Suprapubic skin (tissue), 4 donors: ENCODE data around the gene CFC1. TPM values are rescaled to one million over a fixed set of nuclear protein-coding genes. Genes with fewer than 3 reads are reported as not detected.
"Not testable (repeated sequence)": the region's sequence is repeated elsewhere in the genome, so short reads cannot be mapped to it uniquely, and the experiment has no call there.

Experiments used
- DNase-seq, 2 donors: peaks; one replicate each; pipeline ENCODE4 v3.0.0-alpha.2; 2019; ENCODE audit warnings: low spot score in 2 of 2
- H3K27ac ChIP-seq: fragments of 200-600 bp; sonication (generic); one replicate; pipeline ENCODE4 v1.5.1; 2019
- H3K27me3 ChIP-seq: fragments of 200-600 bp; sonication (generic); one replicate; pipeline ENCODE4 v1.5.1; 2019
- H3K36me3 ChIP-seq: fragments of 200-600 bp; sonication (generic); one replicate; pipeline ENCODE4 v1.5.1; 2019
- H3K4me1 ChIP-seq: fragments of 200-600 bp; sonication (generic); one replicate; pipeline ENCODE4 v1.5.1; 2019
- H3K4me3 ChIP-seq: fragments of 200-600 bp; sonication (generic); one replicate; pipeline ENCODE4 v1.5.1; 2019; ENCODE audit warnings: mild to moderate bottlenecking
- H3K9me3 ChIP-seq: fragments of 200-600 bp; sonication (generic); one replicate; pipeline ENCODE4 v1.5.1; 2019
- WGBS: methylation state at CpG from one replicate; pipeline ENCODE4 v1.1.5; 2018; 5-methylcytosine and 5-hydroxymethylcytosine counted together
- total RNA-seq, 4 donors: library from RNA; depleted of rRNA; stranded (reverse); fragments of >200 nt; gene quantifications; one replicate each; pipeline ENCODE4 v1.1.0, GENCODE V29; 2016

CFC1 gene
- total RNA-seq, 4 donors from 2014 or later = not detected

DNA sequence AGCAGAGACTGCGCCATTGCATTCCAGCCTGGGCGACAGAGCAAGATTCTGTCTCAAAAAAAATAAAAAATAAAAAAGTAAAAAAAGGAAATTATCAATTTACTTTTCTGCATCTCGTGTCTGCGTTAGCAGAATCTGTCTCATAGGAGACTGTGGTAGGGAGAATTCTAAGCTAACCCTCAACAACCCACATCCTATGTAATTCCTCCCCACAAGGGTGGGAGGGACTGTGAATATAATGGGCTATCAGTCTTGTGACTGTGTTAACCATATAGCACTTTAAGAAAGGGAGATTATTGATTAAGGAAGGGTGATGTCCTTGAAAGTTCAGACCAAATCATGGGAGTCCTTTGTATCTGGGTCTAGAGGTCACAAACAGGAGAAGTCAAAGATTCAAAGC lies 33.2 kb downstream of the CFC1 start:
- H3K4me1 ChIP-seq, H3K27ac ChIP-seq, H3K36me3 ChIP-seq, DNase-seq, H3K27me3 ChIP-seq, H3K4me3 ChIP-seq, H3K9me3 ChIP-seq: not testable (repeated sequence)
- no CpG with 5 or more reads among the region's 4 CpGs for WGBS

DNA sequence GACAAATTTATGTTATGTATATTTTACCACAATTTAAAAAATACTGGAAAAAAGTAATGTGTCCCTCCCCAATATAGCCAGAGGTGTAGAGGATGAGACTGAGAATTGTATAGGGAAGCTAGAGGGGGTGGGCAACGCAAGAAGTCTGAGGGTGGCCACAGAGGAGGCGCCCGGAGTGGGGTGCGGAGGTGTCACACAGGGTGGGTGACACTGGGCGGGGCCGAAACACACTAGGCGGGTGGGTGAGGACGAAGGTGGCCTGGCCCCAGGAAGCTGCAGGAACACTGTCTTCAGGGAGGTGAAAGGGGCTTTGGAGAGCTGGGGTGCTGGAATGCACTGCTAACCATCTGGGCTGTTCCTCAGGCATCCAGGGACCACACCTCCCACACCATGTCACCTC lies 42.9 kb downstream of the CFC1 start:
- H3K36me3 ChIP-seq, H3K27me3 ChIP-seq, H3K9me3 ChIP-seq, H3K4me3 ChIP-seq, DNase-seq, H3K27ac ChIP-seq, H3K4me1 ChIP-seq: not testable (repeated sequence)
- WGBS = no CpG with 5 or more reads among the region's 8 CpGs

DNA sequence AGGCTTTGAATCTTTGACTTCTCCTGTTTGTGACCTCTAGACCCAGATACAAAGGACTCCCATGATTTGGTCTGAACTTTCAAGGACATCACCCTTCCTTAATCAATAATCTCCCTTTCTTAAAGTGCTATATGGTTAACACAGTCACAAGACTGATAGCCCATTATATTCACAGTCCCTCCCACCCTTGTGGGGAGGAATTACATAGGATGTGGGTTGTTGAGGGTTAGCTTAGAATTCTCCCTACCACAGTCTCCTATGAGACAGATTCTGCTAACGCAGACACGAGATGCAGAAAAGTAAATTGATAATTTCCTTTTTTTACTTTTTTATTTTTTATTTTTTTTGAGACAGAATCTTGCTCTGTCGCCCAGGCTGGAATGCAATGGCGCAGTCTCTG lies 45.2 kb downstream of the CFC1 start:
- not testable (repeated sequence) for H3K9me3 ChIP-seq, DNase-seq, H3K36me3 ChIP-seq, H3K4me3 ChIP-seq, H3K27ac ChIP-seq, H3K27me3 ChIP-seq, H3K4me1 ChIP-seq
- WGBS = no CpG with 5 or more reads among the region's 4 CpGs

DNA sequence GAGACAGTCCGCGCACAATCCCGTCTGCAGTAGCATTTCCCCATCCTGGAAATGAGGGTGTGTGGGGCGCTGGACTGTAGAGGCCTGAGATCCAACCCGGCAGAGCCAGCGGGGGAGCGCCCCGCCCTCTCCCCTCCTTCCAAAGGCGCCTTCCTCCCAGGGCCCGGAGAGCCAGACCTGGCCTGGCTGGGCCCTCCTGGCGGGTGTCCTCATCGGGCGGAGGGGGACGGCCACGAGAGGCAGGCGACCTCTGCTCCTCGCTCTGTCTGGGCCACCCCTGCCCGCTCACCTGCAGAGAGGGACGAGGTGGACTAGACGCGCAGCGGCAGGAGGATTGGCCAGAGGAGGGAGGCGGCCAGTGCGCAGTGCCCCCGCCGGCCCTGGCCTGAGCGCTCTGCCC lies 49.9 kb downstream of the CFC1 start:
- H3K9me3 ChIP-seq, H3K27me3 ChIP-seq, DNase-seq, H3K4me1 ChIP-seq, H3K36me3 ChIP-seq, H3K4me3 ChIP-seq, H3K27ac ChIP-seq: not testable (repeated sequence)
- WGBS = no CpG with 5 or more reads among the region's 27 CpGs

DNA sequence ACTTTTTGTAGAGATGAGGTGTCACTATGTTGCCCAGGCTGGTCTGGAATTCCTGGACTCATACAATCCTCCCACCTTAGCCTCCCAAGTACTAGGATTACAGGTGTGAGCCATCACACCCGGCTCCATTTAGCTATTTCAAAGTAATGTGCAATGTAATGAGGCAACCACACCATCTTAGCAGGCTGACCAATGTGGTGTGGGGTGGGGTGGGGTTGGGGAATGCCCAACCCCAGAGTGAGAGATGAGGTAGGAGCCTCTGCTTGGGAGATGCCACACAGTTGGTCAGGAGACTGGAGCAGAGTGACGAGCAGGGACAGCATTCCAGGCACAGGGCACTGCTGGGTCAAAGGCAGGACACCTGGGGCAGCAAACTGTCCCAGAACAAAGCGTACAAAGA lies 51.0 kb downstream of the CFC1 start:
- H3K27ac ChIP-seq, H3K4me3 ChIP-seq, H3K36me3 ChIP-seq, H3K4me1 ChIP-seq, H3K9me3 ChIP-seq, DNase-seq, H3K27me3 ChIP-seq: not testable (repeated sequence)
- WGBS = no CpG with 5 or more reads among the region's 3 CpGs

DNA sequence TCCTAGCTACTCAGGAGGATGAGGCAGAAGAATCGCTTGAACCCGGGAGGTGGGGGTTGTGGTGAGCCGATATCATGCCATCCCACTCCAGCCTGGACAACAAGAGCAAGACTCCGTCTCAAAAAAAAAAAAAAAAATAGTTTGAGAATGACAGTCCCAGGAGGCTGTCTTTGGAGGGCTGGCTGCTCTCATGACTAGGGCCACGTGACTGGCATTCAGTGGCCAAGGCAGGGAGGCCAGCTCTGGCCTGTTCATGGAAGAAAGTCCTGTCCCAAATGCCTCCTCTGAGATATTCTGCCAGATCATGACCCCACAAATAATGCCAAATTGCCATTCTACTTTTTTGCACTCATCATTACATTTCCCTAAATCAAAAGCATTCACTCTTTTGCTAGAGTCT lies 54.4 kb downstream of the CFC1 start:
- not testable (repeated sequence) for H3K36me3 ChIP-seq, H3K27ac ChIP-seq, H3K9me3 ChIP-seq, H3K27me3 ChIP-seq, DNase-seq, H3K4me3 ChIP-seq, H3K4me1 ChIP-seq
- WGBS = no CpG with 5 or more reads among the region's 5 CpGs

DNA sequence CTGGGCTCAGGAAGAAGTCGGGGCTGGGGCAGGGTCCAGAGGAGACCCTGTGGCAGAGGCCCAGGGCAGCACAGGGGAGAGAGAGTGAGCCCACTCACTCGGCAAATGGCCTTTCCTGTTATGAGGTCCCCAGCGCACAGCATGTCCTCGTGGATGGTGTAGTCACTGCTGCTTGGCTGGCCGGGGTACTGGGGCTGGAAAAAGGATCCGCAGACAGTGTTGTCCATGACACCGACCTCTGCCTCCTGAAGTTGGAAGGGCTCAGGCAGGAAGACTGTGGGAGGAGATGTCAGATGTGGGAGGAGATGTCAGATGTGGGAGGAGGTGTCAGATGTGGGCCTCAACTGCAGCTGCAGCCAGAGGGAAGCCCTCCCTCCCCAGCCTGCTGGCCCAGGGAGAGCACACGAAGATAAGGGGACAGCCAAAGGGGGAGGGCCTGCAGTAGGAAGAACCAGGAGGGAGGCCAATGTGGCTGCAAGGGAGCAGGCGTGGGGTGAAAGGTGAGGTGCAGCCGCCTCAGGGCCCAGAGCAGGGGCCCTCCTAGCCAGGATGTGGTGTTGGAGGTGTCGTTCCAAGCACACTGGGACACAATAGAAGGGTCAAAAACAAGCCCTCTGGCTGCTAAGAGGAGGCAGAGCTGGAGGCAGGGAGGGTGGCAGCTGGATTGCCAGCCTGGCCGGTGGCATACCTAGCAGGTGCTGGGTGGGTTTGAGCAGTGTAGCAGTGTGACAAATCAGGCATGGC lies 55.4 kb downstream of the CFC1 start:
- not testable (repeated sequence) for H3K36me3 ChIP-seq, H3K27ac ChIP-seq, H3K27me3 ChIP-seq, H3K9me3 ChIP-seq, H3K4me1 ChIP-seq, DNase-seq, H3K4me3 ChIP-seq
- WGBS = no CpG with 5 or more reads among the region's 12 CpGs

DNA sequence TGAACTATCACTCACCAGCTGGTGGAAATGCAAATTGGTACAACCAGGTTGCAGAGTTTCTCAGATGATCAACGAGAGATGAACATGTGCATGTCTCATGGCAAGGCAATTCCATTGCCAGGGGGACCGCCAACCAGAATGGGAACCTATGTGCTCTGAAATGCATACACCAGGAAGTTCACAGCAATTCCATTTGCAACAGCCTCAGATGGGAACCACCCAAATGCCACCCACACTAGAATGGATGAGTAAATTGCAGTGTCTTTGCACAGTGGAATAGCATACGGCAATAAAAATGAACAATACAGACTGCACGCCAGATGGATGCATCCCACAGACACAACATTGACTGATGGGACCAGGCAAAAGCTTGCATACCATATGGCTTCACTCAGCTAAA lies 56.6 kb downstream of the CFC1 start:
- not testable (repeated sequence) for H3K9me3 ChIP-seq, H3K4me3 ChIP-seq, DNase-seq, H3K36me3 ChIP-seq, H3K27me3 ChIP-seq, H3K4me1 ChIP-seq, H3K27ac ChIP-seq
- no CpG with 5 or more reads among the region's 4 CpGs for WGBS

Other genes starting within 250 kb of the CFC1 start
- gene PTPN18, start 243.5 kb downstream of the CFC1 start, total RNA-seq = 10 to 100 TPM; 18.0 to 72.4 (median 28.4) TPM
- gene POTEI, start 90.2 kb downstream of the CFC1 start, total RNA-seq = not detected
- not detected for gene CFC1B, start 78.4 kb downstream of the CFC1 start, total RNA-seq
- gene POTEJ, start 11.9 kb upstream of the CFC1 start, total RNA-seq = not detected
- gene GPR148, start 129.5 kb upstream of the CFC1 start, total RNA-seq = not detected
- not detected for gene AMER3, start 156.0 kb upstream of the CFC1 start, total RNA-seq
- gene ARHGEF4, start 237.3 kb upstream of the CFC1 start, total RNA-seq = 100 to 1,000 TPM; 108 to 378 (median 134) TPM